HG03575 (cell line): ENCODE measurements around the gene CXCL8.

ENCODE experiments used
- ATAC-seq: cut with Tn5 transposase; IDR thresholded peaks from one replicate; pipeline ENCODE4 v1.9.1; 2021; ENCODE audit not compliant: unreplicated experiment, insufficient number of reproducible peaks, low FRiP score; ENCODE audit errors: extremely low read depth

The CXCL8 gene

DNA sequence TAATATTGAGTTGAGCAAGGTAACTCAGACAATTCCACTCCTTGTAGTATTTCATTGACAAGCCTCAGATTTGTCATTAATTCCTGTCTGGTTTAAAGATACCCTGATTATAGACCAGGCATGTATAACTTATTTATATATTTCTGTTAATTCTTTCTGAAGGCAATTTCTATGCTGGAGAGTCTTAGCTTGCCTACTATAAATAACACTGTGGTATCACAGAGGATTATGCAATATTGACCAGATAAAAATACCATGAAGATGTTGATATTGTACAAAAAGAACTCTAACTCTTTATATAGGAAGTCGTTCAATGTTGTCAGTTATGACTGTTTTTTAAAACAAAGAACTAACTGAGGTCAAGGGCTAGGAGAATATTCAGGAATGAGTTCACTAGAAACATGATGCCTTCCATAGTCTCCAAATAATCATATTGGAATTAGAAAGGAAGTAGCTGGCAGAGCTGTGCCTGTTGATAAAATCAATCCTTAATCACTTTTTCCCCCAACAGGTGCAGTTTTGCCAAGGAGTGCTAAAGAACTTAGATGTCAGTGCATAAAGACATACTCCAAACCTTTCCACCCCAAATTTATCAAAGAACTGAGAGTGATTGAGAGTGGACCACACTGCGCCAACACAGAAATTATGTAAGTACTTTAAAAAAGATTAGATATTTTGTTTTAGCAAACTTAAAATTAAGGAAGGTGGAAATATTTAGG lies 821 bp downstream of the CXCL8 start:
- ATAC-seq = no peak

DNA sequence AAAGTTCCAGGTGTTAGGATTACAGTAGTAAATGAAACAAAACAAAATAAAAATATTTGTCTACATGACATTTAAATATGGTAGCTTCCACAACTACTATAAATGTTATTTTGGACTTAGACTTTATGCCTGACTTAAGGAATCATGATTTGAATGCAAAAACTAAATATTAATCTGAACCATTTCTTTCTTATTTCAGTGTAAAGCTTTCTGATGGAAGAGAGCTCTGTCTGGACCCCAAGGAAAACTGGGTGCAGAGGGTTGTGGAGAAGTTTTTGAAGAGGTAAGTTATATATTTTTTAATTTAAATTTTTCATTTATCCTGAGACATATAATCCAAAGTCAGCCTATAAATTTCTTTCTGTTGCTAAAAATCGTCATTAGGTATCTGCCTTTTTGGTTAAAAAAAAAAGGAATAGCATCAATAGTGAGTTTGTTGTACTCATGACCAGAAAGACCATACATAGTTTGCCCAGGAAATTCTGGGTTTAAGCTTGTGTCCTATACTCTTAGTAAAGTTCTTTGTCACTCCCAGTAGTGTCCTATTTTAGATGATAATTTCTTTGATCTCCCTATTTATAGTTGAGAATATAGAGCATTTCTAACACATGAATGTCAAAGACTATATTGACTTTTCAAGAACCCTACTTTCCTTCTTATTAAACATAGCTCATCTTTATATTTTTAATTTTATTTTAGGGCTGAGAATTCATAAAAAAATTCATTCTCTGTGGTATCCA lies 1.6 kb downstream of the CXCL8 start:
- ATAC-seq = no peak

DNA sequence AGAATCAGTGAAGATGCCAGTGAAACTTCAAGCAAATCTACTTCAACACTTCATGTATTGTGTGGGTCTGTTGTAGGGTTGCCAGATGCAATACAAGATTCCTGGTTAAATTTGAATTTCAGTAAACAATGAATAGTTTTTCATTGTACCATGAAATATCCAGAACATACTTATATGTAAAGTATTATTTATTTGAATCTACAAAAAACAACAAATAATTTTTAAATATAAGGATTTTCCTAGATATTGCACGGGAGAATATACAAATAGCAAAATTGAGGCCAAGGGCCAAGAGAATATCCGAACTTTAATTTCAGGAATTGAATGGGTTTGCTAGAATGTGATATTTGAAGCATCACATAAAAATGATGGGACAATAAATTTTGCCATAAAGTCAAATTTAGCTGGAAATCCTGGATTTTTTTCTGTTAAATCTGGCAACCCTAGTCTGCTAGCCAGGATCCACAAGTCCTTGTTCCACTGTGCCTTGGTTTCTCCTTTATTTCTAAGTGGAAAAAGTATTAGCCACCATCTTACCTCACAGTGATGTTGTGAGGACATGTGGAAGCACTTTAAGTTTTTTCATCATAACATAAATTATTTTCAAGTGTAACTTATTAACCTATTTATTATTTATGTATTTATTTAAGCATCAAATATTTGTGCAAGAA lies 2.3 kb downstream of the CXCL8 start:
- ATAC-seq = no peak

DNA sequence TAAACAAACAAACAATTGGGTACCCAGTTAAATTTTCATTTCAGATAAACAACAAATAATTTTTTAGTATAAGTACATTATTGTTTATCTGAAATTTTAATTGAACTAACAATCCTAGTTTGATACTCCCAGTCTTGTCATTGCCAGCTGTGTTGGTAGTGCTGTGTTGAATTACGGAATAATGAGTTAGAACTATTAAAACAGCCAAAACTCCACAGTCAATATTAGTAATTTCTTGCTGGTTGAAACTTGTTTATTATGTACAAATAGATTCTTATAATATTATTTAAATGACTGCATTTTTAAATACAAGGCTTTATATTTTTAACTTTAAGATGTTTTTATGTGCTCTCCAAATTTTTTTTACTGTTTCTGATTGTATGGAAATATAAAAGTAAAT lies 2.9 kb downstream of the CXCL8 start:
- ATAC-seq = no peak

DNA sequence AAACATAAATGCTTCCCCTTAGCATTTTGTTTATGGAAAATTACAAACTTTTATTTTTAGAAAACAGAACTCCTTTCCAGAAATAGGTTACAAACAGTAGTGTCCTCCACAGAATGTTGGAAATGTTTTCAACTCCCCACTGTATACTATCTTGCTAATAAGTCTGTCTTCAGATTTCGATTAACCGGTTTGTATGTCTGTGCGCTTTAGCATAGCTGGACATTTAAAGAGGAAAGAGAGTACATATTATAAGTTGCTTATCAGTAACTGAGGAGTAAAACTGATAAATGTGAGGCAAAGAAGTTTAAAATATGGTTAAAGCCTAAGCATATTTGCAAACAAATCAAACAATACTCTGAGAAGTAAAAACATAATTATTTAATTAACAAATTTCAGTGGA lies 3.4 kb downstream of the CXCL8 start:
- no peak for ATAC-seq

DNA sequence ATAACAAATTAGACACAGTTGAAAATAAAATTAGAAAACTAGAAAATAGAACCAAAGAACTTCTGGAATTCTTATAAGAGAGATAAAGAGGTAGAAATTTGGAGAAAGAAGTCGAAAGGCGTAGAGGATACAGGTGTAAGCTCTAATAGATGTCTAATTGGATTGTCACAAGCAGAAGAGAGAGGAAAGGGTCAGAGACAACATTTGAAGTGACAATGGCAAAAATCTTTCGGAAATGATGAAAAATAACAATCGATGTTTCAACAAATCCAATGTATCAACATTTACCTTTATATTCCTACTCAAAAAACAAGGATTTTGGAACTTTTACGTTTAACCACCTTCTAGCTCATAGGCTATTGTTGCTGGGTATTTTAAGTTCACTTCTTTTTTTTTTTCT lies 3.8 kb downstream of the CXCL8 start:
- no peak for ATAC-seq

DNA sequence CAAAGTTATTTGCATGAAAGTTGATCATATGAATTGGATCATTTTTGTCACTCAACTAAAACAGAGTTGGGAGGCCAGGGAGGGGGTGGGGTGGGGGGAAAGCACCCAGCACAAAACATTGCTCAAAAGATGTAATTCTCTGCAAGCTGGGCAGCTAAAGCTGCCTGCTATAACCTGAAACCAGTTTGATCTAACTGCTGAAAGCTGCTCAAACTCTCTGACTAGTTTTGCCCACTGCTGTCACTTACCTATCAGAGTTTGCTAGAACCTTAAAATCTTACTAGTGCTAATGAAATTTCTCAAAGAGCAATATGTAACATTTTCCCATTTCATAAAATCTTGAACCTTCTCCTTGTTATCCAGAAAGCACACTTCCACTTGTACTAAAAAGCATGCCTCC lies 10.4 kb downstream of the CXCL8 start:
- ATAC-seq = no peak

DNA sequence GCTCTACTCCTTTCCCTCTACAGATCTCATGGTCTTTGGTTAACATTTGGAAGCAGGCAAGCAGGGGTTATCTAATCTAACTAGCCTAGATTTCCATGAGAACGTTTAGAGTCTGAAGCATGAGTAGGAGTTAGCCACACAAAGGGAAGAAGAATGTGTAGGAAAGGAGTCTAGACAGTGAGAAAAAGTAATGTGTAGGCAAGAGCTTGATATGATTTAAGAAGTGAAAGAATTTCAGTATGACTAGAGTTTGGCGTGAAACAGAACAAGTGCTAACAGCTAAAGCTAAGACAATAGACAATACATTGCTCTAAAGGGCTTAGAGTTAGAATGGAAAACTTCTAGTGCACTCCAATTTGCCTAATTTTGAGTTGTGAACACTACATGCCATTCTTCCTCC lies 10.8 kb downstream of the CXCL8 start:
- peak; percentile 59 for ATAC-seq

DNA sequence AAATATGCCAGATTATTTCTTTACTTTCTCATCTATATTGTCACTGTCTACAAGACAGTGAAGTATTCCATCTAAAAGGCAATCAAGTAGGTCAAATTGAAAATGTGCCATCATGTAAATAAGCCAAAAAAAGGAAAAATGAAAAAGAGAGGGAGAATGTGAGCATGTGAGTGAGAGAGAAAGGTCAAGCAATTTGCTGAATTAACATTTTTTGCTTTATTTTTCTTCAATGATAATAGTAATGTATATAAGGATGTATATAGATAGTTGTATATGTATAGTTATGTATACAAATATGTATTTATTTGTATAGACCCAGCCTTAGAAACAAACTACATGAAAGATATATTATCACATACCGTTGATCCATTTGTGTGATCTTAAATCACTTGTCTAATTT lies 11.5 kb downstream of the CXCL8 start:
- no peak for ATAC-seq

DNA sequence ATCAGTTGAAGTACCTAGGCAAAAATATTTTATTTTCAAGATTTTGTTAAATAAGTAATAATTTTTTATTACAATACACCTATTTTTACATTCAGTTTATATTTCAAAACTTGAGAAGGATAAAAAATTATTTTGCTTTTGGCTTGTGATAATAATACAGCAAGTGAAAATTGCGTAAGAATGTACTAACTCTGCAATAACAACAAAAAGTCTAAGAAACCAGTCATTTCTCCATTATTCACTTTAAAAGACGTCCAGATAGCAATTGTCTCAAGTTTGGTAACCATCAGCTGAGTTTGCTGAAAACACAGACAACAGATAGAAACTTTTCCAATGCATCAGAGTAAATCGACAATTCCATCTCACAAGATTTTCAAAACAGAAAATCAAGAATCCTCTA lies 12.1 kb downstream of the CXCL8 start:
- ATAC-seq = no peak

DNA sequence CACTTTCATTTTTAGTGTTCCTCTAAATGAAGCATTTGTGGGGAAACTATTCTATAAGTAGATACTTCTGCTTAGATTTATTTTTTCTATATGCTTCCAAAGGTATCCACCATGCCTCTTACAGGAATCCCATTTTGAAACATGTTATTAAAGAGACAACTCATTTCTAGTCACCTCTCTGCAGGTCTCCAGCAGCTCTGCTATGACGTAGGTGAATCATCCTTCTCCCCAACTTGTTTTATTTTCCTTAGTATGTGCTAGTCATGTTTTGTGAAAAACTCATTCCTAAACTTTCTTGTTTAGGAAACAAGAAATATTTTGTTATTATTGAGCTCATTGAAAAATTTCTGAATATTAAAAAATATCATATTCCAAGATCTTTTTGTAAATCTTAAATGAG lies 12.8 kb downstream of the CXCL8 start:
- no peak for ATAC-seq

DNA sequence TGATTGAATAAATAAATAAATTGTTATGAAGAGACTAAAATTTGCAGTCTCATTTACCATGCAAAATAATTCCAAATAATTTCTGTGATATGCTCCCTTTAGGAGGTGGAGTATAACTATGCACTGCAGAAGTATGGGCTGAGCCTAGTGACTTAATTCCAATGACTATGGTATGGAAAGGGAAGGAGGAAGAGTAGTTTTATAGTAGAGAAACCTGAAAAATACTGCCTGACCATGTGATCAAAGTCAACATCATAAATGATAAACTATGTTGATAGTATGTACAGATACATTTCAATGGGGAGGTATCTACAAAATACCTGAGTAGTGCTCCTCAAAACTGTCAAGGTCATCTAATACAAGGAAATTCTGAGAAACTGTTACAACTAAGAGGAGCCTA lies 14.6 kb downstream of the CXCL8 start:
- no peak for ATAC-seq

DNA sequence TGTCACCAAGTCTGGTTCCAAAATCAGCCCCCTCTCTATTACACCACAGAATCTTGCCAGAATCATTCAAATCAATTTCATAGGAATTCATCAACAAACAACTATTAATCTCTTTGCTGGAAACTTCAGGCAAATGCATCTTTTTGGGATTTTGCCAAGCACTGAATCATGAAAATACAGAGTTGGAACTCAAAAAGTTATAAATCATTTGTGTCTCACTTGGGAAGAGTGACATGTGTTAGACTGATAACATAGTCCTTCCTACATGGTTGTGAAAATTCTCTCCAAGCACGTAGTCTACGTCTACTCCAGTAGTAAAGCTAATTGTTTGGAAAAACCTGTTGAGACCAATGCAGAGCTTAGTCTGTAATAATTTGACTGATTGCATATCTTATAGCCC lies 19.0 kb downstream of the CXCL8 start:
- no peak for ATAC-seq

DNA sequence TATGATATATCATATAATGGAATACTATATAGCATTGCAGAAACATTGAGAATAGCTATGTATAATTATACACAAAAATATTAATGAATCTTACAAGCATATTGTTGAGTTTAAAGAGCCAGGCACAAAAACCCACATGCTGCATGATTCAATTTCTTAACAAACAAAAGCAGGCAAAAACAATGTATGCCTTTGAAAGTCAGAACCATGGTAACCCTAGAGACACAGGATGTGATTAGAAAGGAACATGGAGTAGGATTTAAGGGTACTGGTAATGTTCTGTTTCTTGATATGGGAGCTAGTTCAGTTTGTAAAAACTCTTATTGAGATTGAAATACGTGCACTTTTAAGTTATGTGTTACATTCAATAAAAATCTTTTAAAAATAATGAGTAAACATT lies 21.5 kb downstream of the CXCL8 start:
- no peak for ATAC-seq

DNA sequence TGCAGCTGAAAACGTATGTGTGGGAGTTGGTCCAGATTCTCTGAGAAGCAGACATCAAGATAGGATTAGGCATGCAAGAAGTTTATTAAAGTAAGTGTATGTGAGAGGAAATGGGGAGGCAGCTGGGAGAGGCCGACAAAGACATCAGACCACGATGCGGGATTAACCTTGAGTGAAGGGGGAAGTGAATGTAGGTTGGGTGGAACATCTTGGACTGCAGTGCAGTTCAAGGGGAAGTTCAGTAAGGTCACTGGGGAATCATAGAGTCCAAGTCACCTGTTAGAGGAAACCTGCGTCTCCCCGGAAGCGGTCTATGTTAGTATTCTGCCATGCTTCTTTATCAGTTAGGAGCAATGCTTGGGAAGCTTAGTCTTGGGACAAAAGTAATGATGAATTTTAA lies 22.0 kb downstream of the CXCL8 start:
- ATAC-seq = no peak

DNA sequence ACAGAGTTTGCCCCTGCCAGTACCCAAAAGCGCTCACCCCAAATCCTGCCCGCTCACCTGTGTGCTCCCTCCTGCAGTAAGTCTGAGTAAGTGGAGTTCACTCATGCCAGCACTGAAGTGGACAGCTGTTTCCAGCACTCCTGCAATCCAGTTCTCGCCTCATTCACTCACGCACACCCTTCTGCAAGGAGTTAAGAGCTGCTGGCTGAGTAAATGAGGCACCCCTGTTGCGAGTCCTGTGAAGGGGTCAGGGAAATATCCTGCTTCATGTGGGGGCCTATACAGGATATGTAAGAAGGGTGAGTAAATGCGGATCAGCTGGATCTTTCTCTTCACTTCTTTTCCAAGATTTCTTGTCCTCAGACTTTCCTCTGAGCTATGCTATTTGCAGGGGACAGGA lies 23.5 kb downstream of the CXCL8 start:
- no peak for ATAC-seq

DNA sequence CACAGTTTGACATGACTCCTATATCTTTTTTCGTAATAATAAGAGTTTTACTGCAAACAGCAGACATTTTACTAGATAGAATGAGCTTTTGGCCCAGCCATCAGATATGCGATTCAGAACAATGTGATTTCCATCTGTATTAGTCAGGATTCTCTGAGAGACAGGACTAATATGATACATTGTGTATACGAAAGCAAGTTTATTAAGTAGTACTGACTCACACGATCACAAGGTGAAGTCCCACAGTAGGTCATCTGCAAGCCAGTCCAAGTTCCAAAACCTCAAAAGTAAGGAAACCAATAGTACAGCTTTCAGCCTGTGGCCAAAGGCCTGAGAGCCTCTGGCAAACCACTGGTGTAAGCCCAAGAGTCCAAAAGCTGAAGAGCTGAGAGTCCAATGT lies 24.1 kb downstream of the CXCL8 start:
- ATAC-seq = no peak

DNA sequence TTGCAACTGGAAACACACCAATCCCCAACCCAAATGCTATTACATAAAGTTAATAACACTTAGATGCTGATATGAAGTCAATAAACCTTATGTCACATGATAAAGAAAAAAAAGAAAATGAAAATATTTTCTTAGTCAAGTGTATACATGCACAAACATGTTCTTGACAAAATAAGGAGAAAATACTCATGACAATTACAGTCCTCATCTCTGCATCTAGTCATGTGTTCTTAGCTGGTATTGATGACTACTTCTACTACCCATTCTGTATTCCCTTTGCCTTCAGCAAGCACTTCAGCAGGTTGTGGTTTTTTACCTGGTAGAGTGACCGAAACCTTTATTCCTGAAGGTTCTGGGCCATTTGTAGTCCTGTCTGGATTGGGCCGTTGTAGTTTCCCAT lies 24.9 kb downstream of the CXCL8 start:
- ATAC-seq = no peak

DNA sequence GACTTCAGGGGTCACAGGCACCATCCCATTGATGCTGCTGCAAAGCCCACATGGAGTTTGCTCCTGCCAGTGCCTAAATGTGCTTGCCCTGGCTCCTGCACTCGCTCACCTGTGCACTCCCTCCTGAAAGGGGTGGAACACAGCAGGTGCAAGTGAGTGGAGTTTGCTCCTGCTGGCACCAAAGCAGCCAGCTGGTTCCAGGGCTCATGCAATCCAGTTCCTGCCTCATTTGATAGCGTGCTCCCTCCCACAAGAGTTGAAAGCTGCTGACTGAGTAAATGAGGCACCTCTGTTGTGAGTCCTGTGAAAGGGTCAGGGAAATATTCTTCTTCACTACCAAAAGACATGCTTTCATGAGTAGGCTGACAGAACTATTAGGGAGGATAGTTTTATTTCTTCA lies 30.5 kb downstream of the CXCL8 start:
- no peak for ATAC-seq

DNA sequence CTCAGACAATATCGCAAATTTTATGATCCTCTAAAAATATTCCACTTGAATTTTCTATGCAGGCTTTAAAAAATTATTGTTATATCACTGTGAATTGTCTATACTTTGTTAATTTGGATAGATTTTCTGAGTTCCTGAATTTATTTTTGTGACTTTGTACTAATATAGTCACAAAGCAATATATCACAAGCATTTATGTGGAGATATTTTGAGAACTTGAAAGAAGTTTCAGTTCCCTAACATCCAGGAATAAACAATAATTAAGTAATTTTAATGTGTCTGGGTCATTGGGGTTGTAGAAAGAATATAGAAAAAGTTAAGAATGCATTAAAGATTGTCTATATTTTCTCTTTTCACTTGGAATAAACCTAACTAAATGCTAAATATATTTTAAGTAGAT lies 32.0 kb downstream of the CXCL8 start:
- ATAC-seq = no peak
